HG02610 (cell line): Measurements from ENCODE around the gene SLC6A7.

Experiments
- ATAC-seq: cut with Tn5 transposase; IDR thresholded peaks from one replicate; pipeline ENCODE4 v1.9.1; 2021; ENCODE audit warnings: mild to moderate bottlenecking, moderate library complexity; ENCODE audit not compliant: unreplicated experiment

The SLC6A7 gene

DNA sequence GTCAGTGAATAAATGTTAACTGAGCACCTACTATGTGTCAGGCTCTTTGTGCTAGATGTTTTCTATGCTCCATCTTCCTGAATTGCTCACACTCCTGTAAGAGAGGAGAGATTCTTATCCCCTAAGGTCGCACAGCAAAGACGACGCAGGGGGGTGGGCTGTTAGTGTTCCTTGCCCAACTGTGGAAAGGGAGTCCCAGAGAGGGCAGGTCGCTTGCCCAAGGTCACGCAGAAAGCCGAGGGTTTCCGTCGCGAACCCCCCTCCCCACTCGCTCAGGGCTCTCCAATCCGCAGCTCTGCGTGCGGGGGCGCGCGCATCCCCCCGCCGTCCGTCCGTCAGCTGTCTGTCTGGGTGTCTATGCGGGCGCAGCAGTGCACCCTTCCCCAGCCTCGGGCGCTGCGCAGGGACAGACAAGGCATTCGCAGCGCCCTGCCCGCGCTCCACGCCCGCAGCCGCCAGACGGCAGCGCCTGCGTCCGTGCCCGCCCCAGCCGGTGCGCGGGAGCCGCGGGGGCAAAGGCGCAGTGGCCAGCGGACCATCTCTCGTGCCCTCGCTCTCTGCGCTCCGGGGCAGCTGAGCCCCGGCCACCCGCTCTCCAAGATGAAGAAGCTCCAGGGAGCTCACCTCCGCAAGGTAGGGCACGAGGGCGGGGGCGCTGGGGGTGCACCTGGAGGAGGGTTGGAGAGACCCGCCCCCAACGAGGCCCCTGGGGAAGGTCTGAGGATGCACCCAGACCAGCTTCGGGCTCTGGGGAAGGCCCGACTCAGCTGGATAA lies at the start of gene SLC6A7:
Gene SLC6A7 (plus strand): TSS at position 335 of the 775 bp plus-strand sequence. CDS start 266 bp downstream, at position 601.
- ATAC-seq = no peak

DNA sequence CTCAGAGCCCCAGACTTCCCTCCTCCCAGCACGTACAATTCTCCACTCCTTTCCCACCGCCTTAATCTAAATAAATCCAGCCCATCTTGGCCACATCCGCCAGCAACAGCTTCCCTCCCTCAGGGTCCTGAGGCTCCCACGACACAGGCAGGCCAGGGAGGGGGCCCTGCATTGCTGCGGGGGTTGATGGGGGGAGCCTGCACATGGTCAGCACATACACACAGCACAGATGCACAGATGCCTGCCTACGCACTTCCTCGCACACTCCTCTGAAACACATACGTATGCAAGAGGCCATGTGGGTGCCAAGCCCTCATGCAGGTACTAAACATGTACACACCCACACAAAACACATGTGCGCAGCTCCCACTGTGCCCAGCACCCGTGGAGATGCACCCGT lies 49.0 kb upstream of the SLC6A7 start:
- ATAC-seq = no peak

DNA sequence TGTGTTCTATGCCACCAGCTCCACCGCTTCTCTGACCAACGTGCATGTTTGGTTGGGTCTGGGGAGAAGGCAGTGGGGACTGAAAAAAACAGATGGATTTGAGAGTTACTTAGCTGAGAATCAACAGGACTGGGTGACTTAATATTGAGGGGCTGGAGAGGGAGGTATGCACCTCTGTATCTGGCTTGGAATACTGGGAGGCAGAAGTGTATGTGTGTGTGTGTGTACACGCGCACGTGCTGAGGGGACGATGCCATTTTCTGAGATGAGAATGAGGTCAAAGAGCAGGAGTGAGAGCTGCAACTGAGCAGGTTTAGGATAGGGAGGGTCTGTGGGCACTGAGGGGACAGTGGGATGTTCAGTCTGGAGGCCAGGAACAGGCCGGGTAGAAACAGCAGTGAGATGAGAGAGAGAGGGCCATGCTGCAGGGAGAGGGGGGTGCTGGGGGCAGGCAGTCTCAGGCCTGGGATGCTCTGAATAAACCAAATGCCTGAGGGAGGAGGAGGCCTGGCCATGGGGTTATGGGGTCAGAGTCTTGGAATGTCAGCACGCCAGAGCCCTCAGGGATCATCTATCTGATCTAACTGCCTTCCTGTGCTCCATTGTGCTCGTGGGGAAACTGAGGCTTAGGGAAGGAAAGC lies 48.2 kb upstream of the SLC6A7 start:
- ATAC-seq = no peak

DNA sequence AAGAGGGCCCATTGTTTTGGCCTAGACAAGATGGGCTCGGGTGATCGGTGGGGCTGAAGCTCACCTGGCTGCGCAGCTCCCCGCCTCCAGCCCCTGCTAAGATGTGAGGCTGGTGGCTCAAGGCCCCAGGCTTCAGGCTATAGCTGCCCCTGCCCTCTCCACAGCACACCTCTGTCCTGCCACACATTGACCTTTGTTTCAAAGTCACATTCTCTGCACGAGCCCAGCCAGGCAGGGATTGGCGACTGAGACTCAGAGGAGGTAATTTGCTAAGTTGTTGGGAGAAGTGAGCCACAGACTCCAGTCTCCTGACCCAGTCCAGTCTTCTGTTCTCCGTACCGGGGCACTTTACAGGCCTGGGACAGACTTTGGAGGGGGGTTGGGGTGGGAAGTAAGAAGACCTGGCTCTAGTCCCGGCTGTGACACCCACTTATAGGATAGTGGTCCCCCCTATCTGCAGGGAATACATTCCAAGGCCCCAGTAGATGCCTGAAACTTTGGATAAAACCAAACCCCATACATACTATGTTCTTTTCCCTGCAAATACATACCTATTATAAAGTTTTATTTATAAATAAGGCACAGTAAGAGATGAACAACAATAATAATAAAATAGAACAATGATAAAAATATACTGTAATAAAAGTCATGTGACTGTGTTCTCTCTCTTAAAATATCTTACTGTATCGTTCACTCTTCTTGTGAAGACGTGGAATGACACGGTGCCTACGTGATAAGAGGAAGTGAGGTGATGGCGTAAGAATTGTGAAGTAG lies 47.5 kb upstream of the SLC6A7 start:
- no peak for ATAC-seq

DNA sequence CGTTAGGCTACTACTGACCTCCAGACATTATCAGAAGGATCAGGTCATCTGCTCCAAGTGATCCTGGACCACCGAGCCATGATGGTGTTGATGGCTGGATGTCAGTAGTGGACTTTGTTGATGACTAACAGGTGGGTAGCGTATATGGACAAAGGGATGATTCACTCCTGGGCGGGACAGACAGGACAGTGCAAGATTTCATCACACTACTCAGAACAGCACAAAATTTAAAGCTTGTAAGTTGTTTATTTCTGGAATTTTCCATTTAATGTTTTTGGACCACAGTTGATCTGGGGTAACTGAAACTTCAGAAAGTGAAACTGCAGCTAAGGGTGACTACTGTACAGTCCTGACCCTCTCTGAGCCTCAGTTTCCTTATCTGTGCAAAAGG lies 46.9 kb upstream of the SLC6A7 start:
- ATAC-seq = no peak

DNA sequence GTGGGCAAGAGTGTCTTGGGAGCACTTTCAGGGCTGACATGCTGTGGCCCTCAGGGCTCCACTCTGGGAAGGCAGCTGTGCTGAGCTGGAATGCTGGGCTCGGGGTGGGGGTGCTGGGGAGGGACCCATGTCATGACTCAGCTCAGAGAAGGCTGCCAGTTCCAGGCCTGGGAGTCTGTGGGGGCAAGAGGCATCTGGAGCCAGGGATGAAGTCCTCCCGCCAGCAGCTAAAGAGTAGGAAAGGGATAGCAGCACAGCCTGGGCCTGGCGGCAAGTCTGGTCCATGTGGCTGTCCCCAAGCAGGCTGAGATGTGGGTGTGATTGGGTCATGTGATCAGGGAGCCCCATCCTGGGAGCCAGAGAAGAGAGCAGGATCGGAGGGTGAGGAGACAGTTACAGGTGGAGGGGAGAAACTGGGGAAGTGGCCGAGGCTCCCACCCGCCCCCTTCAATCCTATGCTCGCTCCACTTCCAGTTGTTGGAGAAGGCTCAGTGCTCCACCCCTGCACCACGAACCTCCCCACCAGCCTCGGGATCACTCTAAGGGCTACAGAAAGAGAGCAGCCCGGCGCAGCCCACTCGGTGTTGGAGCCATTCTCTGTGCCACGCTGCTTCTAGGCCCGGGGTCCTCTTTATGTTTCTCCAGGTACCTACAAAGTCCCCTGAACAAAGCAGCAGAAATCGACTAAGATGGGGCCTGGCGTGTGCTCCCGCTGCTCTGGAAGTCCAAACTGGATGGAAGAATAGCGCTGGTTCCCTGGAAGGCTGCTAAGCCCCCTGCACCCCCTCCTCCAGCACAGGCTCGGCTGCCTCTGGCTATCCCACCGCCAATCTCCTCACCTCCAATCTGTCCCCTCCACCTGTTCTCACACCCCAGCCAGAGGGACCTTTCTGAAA lies 46.3 kb upstream of the SLC6A7 start:
- ATAC-seq = no peak

DNA sequence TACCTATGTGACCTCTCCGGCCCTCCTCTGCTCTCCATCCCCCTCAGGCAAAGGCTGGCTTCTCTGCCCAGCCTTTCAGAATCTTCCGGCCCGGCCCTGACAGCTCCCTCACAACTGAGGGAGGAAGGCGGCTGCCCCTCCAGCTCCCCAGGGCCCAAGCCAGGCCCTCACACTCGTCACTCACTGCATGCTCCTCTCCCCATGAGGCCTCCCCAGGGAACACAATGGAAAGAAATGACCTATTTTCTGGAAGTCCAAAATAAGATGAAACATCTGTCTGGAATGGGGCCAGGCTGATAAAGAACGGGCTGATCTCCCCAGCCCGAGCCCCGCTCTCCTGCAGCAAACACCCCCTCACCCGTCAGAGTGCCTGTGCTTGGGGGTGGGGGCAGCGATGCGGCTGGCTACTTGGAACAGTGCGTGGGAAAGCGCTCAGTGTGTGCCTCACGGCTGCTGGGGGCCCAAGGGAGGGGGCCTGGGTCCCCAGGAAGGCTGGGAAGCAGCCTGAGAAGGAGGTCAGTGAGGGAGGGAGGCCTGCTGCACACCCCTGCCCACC lies 45.5 kb upstream of the SLC6A7 start:
- ATAC-seq = no peak

DNA sequence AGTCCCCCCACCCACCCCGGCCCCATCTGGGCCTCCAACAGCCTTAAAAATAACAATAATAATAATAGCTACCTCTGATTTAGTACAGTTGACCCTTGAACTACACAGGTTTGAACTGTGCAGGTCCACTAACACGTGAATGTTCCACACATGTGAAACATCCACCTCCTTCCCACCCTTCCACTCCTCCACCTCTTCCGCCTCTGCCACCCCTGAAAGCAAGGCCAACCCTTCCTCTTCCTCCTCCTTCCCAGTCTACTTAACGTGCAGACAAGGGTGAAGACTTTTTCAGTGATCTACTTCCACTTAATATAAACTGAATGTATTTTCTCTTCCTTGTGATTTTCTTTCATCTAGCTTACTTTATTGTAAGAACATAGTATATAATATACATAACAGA lies 45.0 kb upstream of the SLC6A7 start:
- no peak for ATAC-seq

DNA sequence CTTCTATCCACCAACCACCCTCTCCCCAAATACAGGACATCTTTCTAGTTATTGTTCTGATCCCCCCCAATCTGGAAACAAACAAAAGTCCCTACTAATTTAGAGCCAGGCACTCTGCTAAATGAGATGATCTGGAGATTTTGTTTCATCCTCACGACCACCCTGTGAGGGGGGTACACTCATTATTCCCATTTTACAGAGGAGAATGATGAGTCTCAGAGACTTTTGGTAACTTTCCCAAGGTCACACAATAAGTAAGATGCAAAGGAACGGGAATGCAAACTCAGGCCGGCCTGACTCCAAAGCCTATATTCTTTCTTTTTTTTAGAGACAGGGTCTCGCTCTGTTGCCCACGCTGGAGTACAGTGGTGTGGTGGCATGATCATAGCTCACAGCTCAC lies 43.6 kb upstream of the SLC6A7 start:
- ATAC-seq = no peak

DNA sequence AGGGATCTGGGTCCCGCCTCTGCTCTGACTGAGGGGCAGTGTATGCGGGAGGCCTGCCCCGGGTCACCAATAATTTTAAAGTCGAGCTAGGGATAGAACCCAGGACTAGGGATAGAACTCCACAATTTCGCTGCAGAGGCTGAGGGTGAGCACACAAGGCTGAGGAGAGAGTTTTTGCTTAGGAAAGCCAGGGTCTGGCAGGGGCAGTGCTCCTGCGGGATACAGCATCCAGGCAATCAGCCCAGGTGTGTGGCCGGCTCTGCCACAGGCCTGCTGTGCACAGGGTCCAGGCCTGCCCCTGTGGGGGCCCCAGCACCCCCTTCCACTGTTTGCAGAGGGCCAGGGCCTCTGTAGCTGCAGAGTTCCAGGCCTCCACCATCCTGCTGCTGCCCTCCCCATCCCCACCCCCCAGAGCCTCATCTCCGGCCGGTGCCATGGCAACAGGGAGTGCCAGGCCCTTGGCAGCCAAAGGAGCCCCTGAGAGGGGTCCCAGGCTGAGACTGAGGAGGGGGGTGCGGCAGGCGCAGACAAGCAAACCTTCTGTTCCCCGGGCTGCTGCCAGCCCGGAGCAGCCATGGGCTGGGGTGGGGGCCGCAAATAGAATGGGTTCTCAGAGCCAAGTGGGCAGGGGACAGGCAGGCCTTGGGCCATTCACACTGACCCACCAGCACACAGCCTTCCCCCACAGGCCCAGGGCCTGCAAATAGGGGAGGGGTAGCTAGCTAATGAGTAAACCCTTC lies 42.8 kb upstream of the SLC6A7 start:
- no peak for ATAC-seq

DNA sequence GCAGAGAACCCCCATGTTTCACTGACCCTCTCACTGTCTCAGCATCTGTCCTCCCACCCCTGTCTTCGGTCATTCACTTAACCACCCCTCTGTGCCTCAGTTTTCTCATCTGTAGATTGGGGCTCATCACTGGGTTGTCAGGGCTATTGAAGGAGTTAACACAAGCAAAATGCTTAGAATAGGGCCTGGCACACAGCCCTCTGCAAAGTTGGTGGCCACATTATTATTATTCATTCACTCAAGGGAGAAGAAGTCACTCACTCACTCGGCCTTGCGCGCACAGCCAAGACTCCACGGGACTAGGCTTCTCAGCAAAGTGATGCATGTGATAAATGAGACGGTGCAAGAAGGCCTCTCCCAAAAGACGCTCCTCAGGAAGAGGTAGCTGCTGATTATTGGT lies 42.2 kb upstream of the SLC6A7 start:
- no peak for ATAC-seq

DNA sequence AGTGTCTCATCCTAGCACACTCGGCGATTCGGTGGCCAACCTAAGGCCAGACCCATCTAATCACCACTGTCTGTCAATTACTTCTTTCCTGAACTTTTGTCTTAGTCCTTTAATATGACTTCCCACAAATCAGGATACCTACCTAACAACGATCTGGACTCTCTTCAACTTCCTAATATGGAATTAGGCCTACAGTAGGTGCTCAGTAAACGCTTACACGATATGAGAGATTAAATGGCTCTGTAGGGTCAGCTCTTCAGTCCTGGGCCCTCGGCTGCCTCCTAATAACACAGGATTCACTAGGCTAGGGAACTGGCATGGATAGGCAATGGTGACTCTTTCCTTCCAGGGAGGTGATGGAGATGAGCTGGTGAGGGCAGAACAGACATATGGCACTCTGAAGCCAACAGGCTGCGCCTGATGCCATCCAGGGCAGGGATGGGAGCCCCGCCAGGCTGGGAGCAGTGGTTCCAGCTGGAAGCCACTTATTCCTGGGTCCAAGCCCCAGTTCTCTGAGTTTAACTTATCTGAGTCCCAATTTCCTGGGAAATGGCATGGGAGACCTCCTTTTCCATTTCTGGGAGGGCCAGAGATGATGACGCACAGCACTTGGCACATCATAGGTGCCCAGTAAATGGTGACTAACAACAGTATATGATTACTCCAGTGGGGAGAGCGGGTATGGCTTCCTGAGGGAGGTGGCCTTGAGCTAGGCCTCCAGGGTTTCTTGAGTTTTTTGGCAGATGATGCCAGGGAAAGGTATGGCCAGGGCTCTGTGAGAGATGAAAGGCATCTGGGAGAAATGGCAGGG lies 41.5 kb upstream of the SLC6A7 start:
- no peak for ATAC-seq

DNA sequence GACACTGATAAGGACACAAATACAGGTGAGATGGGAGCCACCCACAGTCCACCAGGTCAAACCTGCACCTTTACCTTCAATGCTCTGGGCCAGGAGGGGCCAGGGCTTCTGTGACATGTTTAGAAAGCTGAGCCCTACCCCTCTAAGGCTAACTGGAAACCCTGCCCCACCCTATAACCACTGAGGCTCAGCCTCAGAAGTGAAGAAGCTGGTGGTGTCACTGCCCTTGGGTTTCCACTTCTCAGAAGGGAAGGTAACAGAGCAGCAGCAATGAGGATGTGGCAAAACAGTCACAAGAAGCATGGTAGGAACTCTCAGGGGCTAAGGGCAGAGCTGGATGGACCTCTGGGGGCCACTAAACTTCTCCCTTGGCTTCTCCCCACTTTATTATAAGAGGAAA lies 40.2 kb upstream of the SLC6A7 start:
- no peak for ATAC-seq

DNA sequence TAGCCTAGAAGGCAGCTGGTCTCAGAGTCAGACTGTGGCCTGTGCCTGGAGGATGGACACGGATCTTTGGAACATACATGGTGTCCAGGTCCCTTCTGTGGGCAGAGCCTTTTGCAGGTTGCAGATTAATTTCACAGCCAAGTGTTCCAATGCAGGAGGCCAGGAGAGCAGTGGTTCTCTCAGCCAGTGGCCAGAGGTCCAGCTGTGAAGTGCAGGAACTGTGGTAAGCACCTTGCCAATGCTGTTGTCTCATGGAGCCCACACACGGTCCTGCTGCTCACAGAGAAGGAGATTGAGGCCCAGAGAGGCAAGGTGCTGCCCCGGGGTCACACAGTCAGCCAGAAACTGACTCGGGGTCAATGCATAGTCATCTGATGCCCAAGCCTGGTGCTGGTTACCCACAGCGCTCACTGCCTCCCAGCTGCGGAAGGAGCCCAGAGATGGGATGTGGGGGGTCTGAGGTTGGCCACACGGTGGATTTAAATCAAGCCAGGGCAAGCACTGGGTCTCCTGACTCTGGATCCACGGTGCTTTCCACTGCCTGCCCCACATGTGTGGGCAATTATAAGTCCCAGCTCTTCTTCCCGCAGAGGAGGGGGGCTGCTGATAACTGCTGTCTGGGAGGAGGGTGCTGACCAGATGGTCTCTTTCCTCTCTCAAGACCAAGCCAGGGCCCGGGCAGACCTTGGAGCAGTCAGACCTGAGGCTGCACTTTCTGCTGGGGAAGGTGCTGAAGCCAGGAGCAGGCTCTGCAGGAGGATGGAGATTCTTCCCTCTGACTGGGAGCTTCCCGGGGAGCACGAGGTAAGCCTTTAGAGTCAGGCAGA lies 37.0 kb upstream of the SLC6A7 start:
- ATAC-seq = no peak

DNA sequence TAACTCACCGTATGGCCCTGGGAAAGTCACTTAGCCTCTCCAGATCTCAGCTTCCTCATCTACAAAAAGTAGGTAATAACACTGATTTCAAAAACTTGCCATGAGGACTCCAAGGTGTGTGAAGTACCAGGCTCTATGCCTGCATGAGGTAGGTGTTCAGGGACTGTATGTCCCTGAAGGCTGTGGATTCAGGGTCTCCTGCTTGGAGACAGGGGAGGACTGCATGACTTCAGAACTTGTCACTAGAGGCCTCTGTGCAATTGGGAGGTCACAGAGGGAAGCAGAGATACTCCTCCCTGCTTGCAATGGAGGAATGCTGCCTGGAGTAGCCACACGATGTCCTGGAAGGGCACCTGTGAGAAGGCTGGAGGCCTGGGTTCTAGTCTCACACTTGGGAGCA lies 36.4 kb upstream of the SLC6A7 start:
- no peak for ATAC-seq

DNA sequence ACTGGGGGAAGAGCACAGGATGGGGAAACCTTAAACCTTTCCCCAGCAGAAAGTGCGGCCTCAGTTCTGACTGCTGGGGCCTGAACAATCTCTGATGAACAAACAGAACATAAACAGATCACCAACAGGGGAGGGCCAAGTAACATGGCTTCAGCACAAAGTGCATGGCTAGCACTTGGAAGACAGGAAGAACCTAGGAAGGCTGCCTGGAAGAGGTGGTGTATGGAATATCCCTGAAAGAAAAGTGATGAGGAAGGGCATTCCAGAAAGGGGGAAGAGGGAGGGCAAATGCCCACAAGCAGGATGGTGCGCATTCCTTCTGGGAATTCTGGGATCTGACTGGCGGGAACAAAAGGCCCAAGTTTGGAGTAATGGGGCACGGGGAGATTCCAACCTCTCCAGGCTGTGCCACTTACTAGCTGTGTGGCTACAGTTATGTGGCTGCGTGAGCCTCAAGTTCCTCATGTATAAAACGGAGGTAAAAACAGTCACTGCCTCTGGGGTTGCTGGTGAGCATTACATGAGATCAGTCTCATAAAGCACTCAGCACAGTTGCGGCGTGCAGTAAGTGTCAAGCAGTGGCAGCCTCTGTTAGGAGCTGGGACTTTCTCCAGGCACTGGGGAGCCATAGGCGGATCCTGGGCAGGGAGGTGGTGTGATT lies 35.8 kb upstream of the SLC6A7 start:
- no peak for ATAC-seq

DNA sequence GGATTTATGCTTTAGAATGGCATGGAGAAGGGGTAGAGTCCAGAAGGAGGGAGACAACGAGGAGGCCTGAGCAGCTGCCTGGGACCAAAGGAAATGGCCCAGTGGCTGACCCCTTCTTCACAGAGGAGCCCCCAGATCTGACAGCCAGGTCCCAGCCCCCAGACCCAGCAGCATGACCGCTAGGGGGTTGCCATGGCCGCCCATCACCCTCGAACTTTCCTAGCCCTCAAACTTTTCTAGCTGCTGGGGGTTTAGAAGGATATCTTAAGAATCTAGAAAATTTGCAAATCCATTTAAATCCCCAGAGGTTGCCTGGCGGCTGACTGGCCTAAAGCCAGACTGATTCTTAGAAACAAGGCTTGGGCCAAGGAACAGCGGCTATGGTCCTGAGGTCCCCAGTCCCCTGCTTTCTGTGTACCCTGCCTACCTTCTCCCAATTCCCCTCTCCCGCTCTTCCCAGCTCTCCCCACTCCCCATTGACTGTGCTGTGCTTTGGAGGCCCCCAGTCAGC lies 35.2 kb upstream of the SLC6A7 start:
- no peak for ATAC-seq
